H1 (cell line): ENCODE data around the gene ZNF3. TPM values are rescaled to one million over a fixed set of nuclear protein-coding genes. Genes with fewer than 3 reads are reported as not detected.

Source experiments
- CTCF ChIA-PET: fragments of 300-600 bp; sonication (Branson Sonifier 250); formaldehyde crosslinking; loops from one replicate; lab custom pipeline; 2021; ENCODE audit not compliant: partially characterized antibody; lab: Charles Lee
- POLR2A ChIA-PET: fragments of 300-600 bp; sonication (Branson Sonifier 250); formaldehyde crosslinking; loops from one replicate; lab custom pipeline; 2021; ENCODE audit warnings: inconsistent platforms; ENCODE audit not compliant: partially characterized antibody; lab: Charles Lee
- DNase-seq, 2 experiments: peaks; one replicate each; pipeline versions ENCODE4 v3.0.0 to v3.0.0-alpha.2; 2010 to 2022; ENCODE audit warnings: low spot score in 2 of 2, low read depth in 1 of 2, mixed read lengths in 1 of 2
- FAIRE-seq: peaks from 2 replicates; lab custom pipeline; 2011; peaks lifted over from hg19 to GRCh38; lab: Jason Lieb, UNC
- H2AFZ ChIP-seq: 2 replicates; pipeline ENCODE4 v1.8.1; 2012; ENCODE audit warnings: low read length, inconsistent platforms
- H2AK5ac ChIP-seq: 2 replicates; pipeline ENCODE4 v1.6.1; 2013; ENCODE audit warnings: low read depth, low read length
- H2BK120ac ChIP-seq: replicated peaks from 2 replicates; pipeline ENCODE3; 2013; ENCODE audit warnings: low read depth, low read length, inconsistent platforms
- H2BK12ac ChIP-seq: 2 replicates; pipeline ENCODE4 v1.6.1; 2013; ENCODE audit warnings: low read depth, low read length
- H2BK15ac ChIP-seq: 2 replicates; pipeline ENCODE4 v1.6.1; 2013; ENCODE audit warnings: low read length
- H2BK20ac ChIP-seq: 2 replicates; pipeline ENCODE4 v1.6.1; 2013; ENCODE audit warnings: low read length
- H2BK5ac ChIP-seq: 2 replicates; pipeline ENCODE4 v1.6.1; 2013; ENCODE audit warnings: low read depth, low read length
- H3K14ac ChIP-seq: 2 replicates; pipeline ENCODE4 v1.6.1; 2013; ENCODE audit warnings: inconsistent platforms; ENCODE audit not compliant: insufficient read length
- H3K18ac ChIP-seq: 2 replicates; pipeline ENCODE4 v1.6.1; 2013; ENCODE audit warnings: low read length; ENCODE audit errors: extremely low read depth
- H3K23ac ChIP-seq: 2 replicates; pipeline ENCODE4 v1.6.1; 2013; ENCODE audit warnings: inconsistent platforms; ENCODE audit not compliant: insufficient read length
- H3K23me2 ChIP-seq: 2 replicates; pipeline ENCODE4 v1.6.1; 2013; ENCODE audit warnings: low read depth, low read length
- H3K27ac ChIP-seq: 2 replicates; pipeline ENCODE4 v1.6.1; 2011; ENCODE audit warnings: low read depth, low read length, inconsistent platforms
- H3K27me3 ChIP-seq, 4 experiments: replicated peaks in 1 of 4; 1 replicate in 1 of 4; 2 replicates in 3 of 4; pipeline versions ENCODE4 v1.6.1 to v1.8.1; 2011 to 2013; ENCODE audit warnings: low read length in 3 of 4, mild to moderate bottlenecking in 3 of 4, inconsistent platforms in 2 of 4, mixed read lengths in 2 of 4, moderate library complexity in 1 of 4; ENCODE audit not compliant: control insufficient read depth in 3 of 4, insufficient read depth in 3 of 4; ENCODE audit errors: extremely low read depth in 1 of 4
- H3K36me3 ChIP-seq, 4 experiments: 2 replicates each; pipeline versions ENCODE4 v1.6.1 to v1.8.1; 2011 to 2013; ENCODE audit warnings: mild to moderate bottlenecking in 4 of 4, low read length in 3 of 4, moderate library complexity in 2 of 4, control low read depth in 1 of 4, inconsistent platforms in 1 of 4; ENCODE audit not compliant: insufficient read depth in 4 of 4, control insufficient read depth in 2 of 4
- H3K4ac ChIP-seq: replicated peaks from 2 replicates; pipeline ENCODE3; 2013; ENCODE audit warnings: low read length, low read depth, mixed read lengths, inconsistent platforms; ENCODE audit not compliant: insufficient read length
- H3K4me1 ChIP-seq, 4 experiments: replicated peaks in 1 of 4; 1 replicate in 1 of 4; 2 replicates in 3 of 4; pipeline versions ENCODE4 v1.6.1 to v1.8.1; 2011 to 2013; ENCODE audit warnings: low read length in 3 of 4, inconsistent platforms in 2 of 4, mixed read lengths in 1 of 4; ENCODE audit not compliant: insufficient read depth in 4 of 4, control insufficient read depth in 3 of 4
- H3K4me2 ChIP-seq, 2 experiments: 2 replicates each; pipeline versions ENCODE4 v1.6.1 to v1.8.1; 2011 to 2013; ENCODE audit warnings: low read depth in 2 of 2, low read length in 2 of 2, control low read depth in 1 of 2, inconsistent platforms in 1 of 2, mild to moderate bottlenecking in 1 of 2; ENCODE audit not compliant: insufficient read depth in 1 of 2
- H3K4me3 ChIP-seq, 4 experiments: fragments of 200-600, 300-600 bp in 1 of 4; sonication (generic), shearing (Covaris generic), sonication (Bioruptor Twin) in 1 of 4; 2 replicates each; pipeline versions ENCODE4 v1.5.1 to v1.8.1; 2011 to 2016; ENCODE audit warnings: low read length in 4 of 4, low read depth in 3 of 4, control low read depth in 2 of 4, inconsistent platforms in 2 of 4, mild to moderate bottlenecking in 2 of 4, mixed read lengths in 1 of 4, moderate library complexity in 1 of 4; ENCODE audit not compliant: insufficient read depth in 2 of 4; ENCODE audit errors: extremely low read depth in 1 of 4
- H3K56ac ChIP-seq: replicated peaks from 2 replicates; pipeline ENCODE3; 2013; ENCODE audit warnings: low read depth, mild to moderate bottlenecking, mixed read lengths, low read length, inconsistent platforms; ENCODE audit not compliant: insufficient read length
- H3K79me1 ChIP-seq: 2 replicates; pipeline ENCODE4 v1.6.1; 2013; ENCODE audit warnings: low read depth, low read length, control low read depth
- H3K79me2 ChIP-seq, 2 experiments: 2 replicates each; pipeline versions ENCODE4 v1.6.1 to v1.8.1; 2012 to 2013; ENCODE audit warnings: low read length in 2 of 2, mild to moderate bottlenecking in 2 of 2, inconsistent platforms in 1 of 2; ENCODE audit not compliant: insufficient read depth in 2 of 2, control insufficient read depth in 1 of 2
- H3K9ac ChIP-seq, 4 experiments: replicated peaks in 1 of 4; 1 replicate in 1 of 4; 2 replicates in 3 of 4; pipeline versions ENCODE4 v1.6.1 to v1.8.1; 2011 to 2013; ENCODE audit warnings: low read depth in 3 of 4, low read length in 3 of 4, control low read depth in 2 of 4, mild to moderate bottlenecking in 2 of 4, moderate library complexity in 2 of 4, inconsistent platforms in 1 of 4; ENCODE audit errors: extremely low read depth in 1 of 4
- H3K9me3 ChIP-seq, 2 experiments: 2 replicates each; pipeline versions ENCODE4 v1.6.1 to v1.8.1; 2012 to 2013; ENCODE audit warnings: mild to moderate bottlenecking in 2 of 2, moderate library complexity in 2 of 2, control low read depth in 1 of 2, inconsistent platforms in 1 of 2, low read depth in 1 of 2, low read length in 1 of 2, mixed read lengths in 1 of 2; ENCODE audit not compliant: insufficient read depth in 2 of 2
- H4K20me1 ChIP-seq, 2 experiments: replicated peaks in 1 of 2; 2 replicates each; pipeline versions ENCODE3 to v1.8.1; 2011 to 2013; ENCODE audit warnings: inconsistent platforms in 2 of 2, low read length in 2 of 2, mild to moderate bottlenecking in 1 of 2; ENCODE audit not compliant: insufficient read depth in 2 of 2, control insufficient read depth in 1 of 2
- H4K5ac ChIP-seq: 2 replicates; pipeline ENCODE4 v1.6.1; 2013; ENCODE audit warnings: low read length, low read depth, mixed read lengths, inconsistent platforms; ENCODE audit not compliant: insufficient read length
- H4K8ac ChIP-seq: 2 replicates; pipeline ENCODE4 v1.8.0; 2013; ENCODE audit warnings: mild to moderate bottlenecking, moderate library complexity, low read length, inconsistent platforms; ENCODE audit not compliant: insufficient read depth; ENCODE audit errors: extremely low read depth
- H4K91ac ChIP-seq: replicated peaks from 2 replicates; pipeline ENCODE3; 2013; ENCODE audit warnings: low read length, mixed read lengths, inconsistent platforms; ENCODE audit not compliant: insufficient read length
- CREB1 ChIP-seq: IDR thresholded peaks from 2 replicates; pipeline ENCODE4 v1.6.1; 2012; ENCODE audit warnings: inconsistent platforms
- SP4 ChIP-seq: IDR thresholded peaks from 2 replicates; pipeline ENCODE4 v1.6.1; 2012; ENCODE audit warnings: low read length, inconsistent platforms
- WGBS, 2 experiments: shearing (Covaris generic) in 1 of 2; methylation state at CpG; one replicate each; pipeline versions ENCODE4 v1.1.6 to v1.1.7; 2013 to 2015; ENCODE audit warnings: low lambda C conversion rate in 2 of 2, mixed read lengths in 2 of 2, inconsistent platforms in 1 of 2, low coverage in 1 of 2, missing lambda C conversion rate in 1 of 2; ENCODE audit not compliant: insufficient replicate concordance in 2 of 2, insufficient coverage in 1 of 2, insufficient read length in 1 of 2; ENCODE audit errors: extremely low coverage in 1 of 2, missing lambda C conversion rate in 1 of 2; 5-methylcytosine and 5-hydroxymethylcytosine counted together
- polyA plus RNA-seq, 7 experiments: library from polyadenylated mRNA; depleted of rRNA in 3 of 7; stranded (reverse) in 5 of 7; unstranded in 2 of 7; fragments of >200 nt in 5 of 7; fragments of 200-250 nt in 2 of 7; gene quantifications; 1 replicate in 5 of 7; 2 replicates in 1 of 7; 4 replicates in 1 of 7; pipeline versions ENCODE4 v1.2.1 to v1.2.3, GENCODE V29; 2011 to 2013; ENCODE audit warnings: missing spikeins in 2 of 7, mixed read lengths in 2 of 7
- total RNA-seq: library from RNA; stranded (reverse); fragmentation: NEBNext Ultra II Directional; extraction: Animal tissue kit (Norgen Biotek cat#: 25700); gene quantifications from 2 replicates; pipeline ENCODE4 v1.2.1, GENCODE V29; 2021

ZNF3 gene
- total and polyA plus RNA-seq, 2 of the 8 experiments (the other 6 are each of a cell fraction or from before 2014, with no cell fraction given): 26.9 to 49.1 TPM

DNA sequence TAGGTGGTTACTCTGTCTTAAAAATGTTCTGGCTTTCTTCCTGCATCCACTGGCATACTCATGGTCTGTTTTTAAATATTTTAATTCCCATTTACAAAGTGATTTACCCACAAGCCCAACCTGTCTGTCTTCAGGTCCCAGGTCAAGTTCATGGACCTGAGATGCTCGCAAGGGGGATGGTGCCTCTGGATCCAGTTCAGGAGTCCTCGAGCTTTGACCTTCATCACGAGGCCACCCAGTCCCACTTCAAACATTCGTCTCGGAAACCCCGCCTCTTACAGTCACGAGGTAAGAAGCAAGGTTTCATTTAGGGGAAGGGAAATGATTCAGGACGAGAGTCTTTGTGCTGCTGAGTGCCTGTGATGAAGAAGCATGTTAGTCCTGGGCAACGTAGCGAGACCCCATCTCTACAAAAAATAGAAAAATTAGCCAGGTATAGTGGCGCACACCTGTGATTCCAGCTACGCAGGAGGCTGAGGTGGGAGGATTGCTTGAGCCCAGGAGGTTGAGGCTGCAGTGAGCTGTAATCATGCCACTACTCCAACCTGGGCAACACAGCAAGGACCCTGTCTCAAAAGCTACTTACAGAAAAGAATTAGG is 57.4 kb downstream of the ZNF3 start:
- Histone ChIP-seq H2BK12ac (no peak overlapping the region), H3K9me3 (no peaks in the 10 kb centered on the region), H3K4ac (no peak overlapping the region), H3K4me1 (no peaks in the 10 kb centered on the region), H3K36me3 (peaks cover 11 to 52% (median 26%) of the 10 kb centered on the region in 4 experiments), H3K27ac (no peak overlapping the region), H4K91ac (no peak overlapping the region), H3K23me2 (no peaks in the 10 kb centered on the region), H2BK15ac (no peak overlapping the region), H2BK20ac (no peak overlapping the region), H3K56ac (no peak overlapping the region), H2AK5ac (no peak overlapping the region), H3K9ac (no peak overlapping the region), H4K8ac (no peak overlapping the region), H3K18ac (no peak overlapping the region), H4K5ac (no peak overlapping the region), H3K4me3 (no peak overlapping the region), H2BK5ac (no peak overlapping the region), H2BK120ac (no peak overlapping the region), H3K14ac (no peak overlapping the region), H3K23ac (no peak overlapping the region), H3K79me1 (peaks cover 2% of the 10 kb centered on the region; the same call in 1 of the 2 replicates), H4K20me1 (peaks cover 0 to 2% of the 10 kb centered on the region in 2 experiments), H3K4me2 (no peak overlapping the region), H2AFZ (no peak overlapping the region), H3K27me3 (no peaks in the 10 kb centered on the region), H3K79me2 (peaks cover 0 to 28% of the 10 kb centered on the region in 2 experiments; a peak in 2 of 4 replicates)
- ChIA-PET CTCF (no interaction called here), POLR2A (interaction anchor here (0.9 to 1.0 kb wide), 2 partner anchors 9 to 12 kb away, joined by 3 read pairs; partner anchors contain the start of gene ZKSCAN1)
- DNase-seq: no peak
- WGBS, 2 experiments: 94% methylated on average over 12 of the region's 12 CpGs; no CpG with 5 or more reads in 1 of the 2 experiments
- TF ChIP-seq SP4 (no peak), CREB1 (no peak)
- no peak for FAIRE-seq
